GM19025 (cell line): ENCODE data around the gene H1-8.
A peak's percentile ranks its signal among the peaks of the same experiment; 100 is the strongest.
"Not testable (repeated sequence)": the region's sequence is repeated elsewhere in the genome, so short reads cannot be mapped to it uniquely, and the experiment has no call there.

Source experiments
- ATAC-seq: cut with Tn5 transposase; IDR thresholded peaks from one replicate; pipeline ENCODE4 v1.9.1; 2021; ENCODE audit warnings: mild to moderate bottlenecking, low read depth, moderate library complexity; ENCODE audit not compliant: unreplicated experiment

H1-8 gene

GRCh38 chr3:129514110-129514509, 28.9 kb upstream of the H1-8 start:
- ATAC-seq = no peak

GRCh38 chr3:129514563-129514962, 28.4 kb upstream of the H1-8 start:
- no peak for ATAC-seq

- not testable (repeated sequence) for ATAC-seq
These were observed 27.7 kb upstream of the H1-8 start for GRCh38 chr3:129515108-129515820.

- not testable (repeated sequence) for ATAC-seq
These were observed 27.0 kb upstream of the H1-8 start for GRCh38 chr3:129515821-129516432.

- no peak for ATAC-seq
These were observed 25.5 kb upstream of the H1-8 start for GRCh38 chr3:129517516-129517915.

GRCh38 chr3:129518038-129518561, 24.9 kb upstream of the H1-8 start:
- ATAC-seq = no peak

GRCh38 chr3:129518581-129518980, 24.4 kb upstream of the H1-8 start:
- no peak for ATAC-seq

- no peak for ATAC-seq
These were observed 23.5 kb upstream of the H1-8 start for GRCh38 chr3:129519449-129519848.

- no peak for ATAC-seq
These were observed 22.9 kb upstream of the H1-8 start for GRCh38 chr3:129519896-129520715.

GRCh38 chr3:129520960-129521359, 22.0 kb upstream of the H1-8 start:
- no peak for ATAC-seq

GRCh38 chr3:129521611-129522010, 21.4 kb upstream of the H1-8 start:
- ATAC-seq = no peak

- ATAC-seq = no peak
These were observed 20.0 kb upstream of the H1-8 start for GRCh38 chr3:129522953-129523352.

GRCh38 chr3:129524081-129524480, 18.9 kb upstream of the H1-8 start:
- no peak for ATAC-seq

- ATAC-seq = no peak
These were observed 17.5 kb upstream of the H1-8 start for GRCh38 chr3:129525341-129525968.

- ATAC-seq = peak; percentile 90
These were observed 16.7 kb upstream of the H1-8 start for GRCh38 chr3:129526121-129526900.

GRCh38 chr3:129527262-129527661, 15.7 kb upstream of the H1-8 start:
- ATAC-seq = no peak

- no peak for ATAC-seq
These were observed 14.3 kb upstream of the H1-8 start, which contains the start of gene RHO for GRCh38 chr3:129528589-129529100. Gene RHO (plus strand): TSS chr3:129528639. CDS start chr3:129528734, 95 bp downstream.

GRCh38 chr3:129529436-129530210, 13.4 kb upstream of the H1-8 start:
- ATAC-seq = no peak

GRCh38 chr3:129530251-129530791, 12.7 kb upstream of the H1-8 start:
- ATAC-seq = no peak
